Right lung (tissue), 5 donors: Measurements from ENCODE around the gene BEGAIN. TPM values are rescaled to one million over a fixed set of nuclear protein-coding genes. Genes with fewer than 3 reads are reported as not detected.

Experiments used
- DNase-seq, 2 donors: peaks; one replicate each; pipeline ENCODE4 v3.0.0-alpha.2; 2013
- polyA plus RNA-seq, 5 donors: library from polyadenylated mRNA; unstranded; fragments of 120-200 nt; gene quantifications; one replicate each; pipeline versions ENCODE4 v1.2.1 to v1.2.3, GENCODE V29; 2013; ENCODE audit warnings: inconsistent platforms in 1 of 5, low replicate concordance in 1 of 5; ENCODE audit not compliant: insufficient read length in 5 of 5, insufficient read depth in 1 of 5

The BEGAIN gene
- polyA plus RNA-seq, 5 donors, result 1.3 to 2.9 (median 2.1) TPM

DNA sequence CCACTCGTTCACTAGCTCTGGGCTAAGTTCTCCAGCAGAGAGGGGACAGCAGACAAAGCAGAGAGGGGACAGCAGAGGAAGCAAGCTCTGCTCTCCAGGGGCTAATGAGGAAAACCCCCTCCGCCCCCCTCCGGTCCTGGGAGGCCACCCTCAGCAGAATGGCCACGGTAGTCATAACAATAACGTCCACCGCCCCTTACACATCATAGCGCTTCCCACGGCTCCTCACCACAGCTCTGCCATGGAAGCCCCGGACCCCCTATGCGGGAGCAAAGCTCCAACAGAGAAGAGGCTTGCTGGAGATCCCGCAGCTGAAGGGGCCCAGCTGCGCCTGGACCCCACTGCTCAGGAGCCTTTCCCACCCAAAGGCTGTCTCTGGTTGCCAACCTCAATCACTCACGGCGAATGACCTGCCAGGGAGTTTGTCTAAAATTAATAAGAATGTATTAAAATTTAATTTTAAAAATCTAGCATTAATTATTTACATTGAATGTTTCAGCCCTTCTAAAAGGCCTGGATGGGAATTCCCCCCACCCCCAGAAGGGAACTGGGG lies 17.4 kb downstream of the BEGAIN start:
- DNase-seq, result no peak

DNA sequence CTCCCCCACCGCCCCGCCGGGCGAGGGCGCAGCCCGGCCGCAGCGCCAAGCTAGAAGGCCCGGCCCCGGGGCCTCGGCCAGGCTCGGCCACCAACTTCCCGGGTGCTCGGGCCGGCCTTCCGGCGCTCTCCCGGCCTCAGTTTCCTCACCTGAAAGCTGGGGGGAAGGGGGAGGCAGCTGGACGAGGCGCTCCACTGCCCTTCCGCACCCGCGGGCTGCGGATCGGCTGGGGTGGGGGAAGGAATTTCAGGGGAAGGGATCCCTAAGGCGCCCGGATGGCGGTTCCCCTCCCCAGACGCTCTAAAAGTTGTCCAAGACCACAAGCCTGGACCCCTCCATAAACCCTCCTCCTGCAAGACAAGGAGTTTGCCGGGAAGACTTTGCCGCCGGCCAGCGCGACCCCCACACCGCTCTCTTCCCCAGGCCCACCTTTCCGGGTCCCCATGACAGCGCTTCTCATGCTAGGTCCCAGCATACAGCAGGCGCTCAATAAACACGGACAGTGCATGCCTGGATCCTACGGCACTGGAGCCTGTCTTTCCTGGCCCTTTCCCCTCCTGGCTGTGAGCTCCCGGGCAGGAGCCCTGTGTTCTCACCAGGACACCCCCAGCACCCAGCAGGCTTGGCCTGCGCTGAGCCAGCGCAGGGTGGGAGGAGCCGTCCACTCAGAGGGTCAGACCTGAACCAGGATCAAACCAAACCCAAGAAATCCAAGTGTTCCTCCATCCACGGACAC lies 18.1 kb downstream of the BEGAIN start:
- DNase-seq, result no peak

DNA sequence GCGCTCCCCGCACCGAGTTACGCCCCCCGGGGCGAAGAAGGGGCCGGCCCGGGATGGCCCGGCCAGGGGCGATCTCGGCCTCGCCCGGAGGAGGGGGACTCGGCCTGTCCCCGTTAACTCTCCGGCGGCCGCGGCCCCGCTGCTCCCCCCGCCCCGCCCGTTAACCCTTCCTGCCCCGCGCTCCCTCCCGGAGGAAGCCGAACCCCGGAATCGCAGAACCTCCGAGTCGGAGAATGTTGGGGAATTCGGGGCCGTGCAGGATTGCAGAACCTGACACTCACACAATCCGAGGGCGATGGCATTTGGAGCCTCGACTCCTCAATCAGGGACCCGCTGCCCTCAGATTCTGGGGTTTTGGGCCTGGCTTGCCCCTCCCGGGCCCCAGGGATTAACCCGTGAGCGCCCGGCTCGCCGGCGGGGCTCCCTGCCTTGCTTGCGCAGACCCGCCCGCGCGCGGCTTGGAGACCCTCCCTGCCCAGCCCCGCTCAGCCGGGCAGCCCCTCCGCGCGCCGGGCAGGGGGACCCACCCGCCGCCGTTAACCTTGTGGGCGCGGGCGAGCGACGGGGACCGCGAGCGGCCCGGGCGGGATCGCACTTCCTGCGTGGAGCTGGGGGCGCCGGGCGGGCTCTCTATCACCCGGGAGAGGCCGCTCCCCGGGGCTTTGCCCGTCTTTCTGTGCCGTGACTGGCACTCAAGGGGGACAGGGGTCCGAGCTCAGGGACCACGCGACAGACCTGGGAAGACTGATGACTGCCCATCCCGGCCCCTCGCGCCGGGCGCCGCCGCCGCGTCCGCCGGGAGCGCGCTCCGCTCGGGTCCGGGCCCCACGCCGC lies 18.8 kb downstream of the BEGAIN start:
- no peak for DNase-seq

DNA sequence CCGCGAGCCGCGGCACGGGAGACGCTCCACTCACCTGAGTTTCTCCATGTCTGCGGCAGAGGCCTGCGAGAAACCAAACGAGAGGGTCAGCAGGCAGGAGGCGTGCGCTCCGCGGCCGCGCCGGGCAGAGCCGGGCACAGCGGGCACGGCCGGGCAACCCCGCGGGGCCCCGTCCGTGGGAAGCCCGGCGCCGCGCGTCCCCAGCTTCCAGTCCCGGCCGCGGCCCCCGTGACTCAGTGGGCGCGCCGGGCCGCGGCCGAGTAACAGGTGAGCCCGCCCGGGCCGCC lies 19.4 kb downstream of the BEGAIN start:
- DNase-seq, result no peak

DNA sequence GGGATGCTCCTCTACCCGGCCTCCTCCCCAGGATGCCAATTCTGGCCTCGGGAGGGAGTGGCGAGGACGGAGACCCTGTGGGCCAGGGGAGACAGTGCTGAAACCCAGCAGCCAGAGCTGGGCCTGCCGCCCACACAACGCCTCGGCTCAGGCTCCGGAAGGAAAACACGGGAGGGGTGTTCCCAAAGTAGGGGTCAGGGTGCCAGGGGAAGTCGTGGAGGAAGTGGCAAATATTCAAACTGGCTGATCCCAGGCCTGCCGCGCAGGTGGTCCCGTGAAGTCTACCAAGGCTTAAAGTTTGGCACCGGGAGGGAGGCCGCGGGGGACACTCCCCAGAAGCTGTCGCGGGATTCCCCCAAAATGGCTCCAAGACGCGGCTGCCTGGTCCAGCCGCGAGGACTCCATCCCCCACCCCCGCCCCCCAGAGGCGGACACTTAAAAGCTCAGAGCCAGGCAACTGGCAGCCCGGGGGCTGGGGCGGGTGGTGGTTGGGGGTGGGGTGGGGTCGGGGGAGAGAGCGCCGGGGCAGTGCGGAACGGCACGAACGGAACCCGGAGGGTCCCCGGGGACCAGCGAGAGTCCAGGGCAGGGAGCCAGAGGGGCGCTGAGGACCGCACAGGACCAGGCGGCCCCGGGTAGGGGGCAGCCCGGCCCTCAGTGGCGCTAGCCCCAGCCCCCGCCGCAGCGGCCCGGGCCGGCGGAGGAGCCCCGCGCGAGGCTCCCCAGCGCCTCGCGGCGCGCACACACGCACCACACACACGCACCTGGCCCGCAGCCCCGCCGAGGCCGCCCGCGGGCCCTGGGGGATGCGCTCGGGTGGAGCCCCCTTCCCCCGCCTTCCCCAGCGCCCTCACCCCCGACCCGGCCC lies 20.0 kb downstream of the BEGAIN start:
- no peak for DNase-seq

DNA sequence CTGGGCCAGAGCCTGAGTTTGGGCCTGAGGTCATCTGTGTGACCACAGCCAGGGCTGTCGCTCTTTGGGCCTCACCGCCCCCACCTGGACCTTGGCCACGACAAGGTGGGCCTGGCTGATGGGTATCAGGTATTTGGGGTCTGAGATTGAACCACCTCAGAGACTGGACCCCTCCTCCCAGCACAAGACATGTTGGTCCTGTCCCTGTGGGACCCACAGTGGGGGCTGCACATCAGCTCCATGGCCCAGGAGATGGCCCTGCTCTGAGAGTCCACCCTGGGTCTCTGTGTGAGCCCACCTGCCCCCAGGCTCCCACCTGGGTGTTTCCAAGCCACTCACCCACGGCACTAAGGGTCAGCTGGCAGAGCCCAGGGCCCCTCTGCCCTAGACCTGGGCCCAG lies 20.6 kb downstream of the BEGAIN start:
- DNase-seq, result no peak

DNA sequence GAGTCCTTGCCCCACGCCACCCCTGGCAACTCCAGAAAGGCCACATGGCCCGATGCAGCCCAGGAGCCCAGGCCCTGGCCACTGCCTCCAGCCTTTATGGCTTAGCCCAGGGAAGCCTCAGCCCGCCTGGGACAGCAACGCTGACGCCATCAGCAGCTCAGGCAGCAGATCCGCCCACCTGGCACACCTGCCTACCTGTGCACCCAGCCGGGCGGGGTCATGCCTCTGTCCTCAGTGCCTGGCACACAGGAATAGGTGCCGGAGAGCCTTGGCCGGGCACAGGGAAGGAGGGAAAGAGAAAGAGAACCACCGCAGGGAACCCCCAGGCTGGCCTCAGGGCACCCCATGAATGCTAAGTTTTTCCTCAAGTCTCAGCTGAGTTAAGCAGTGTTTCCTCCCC lies 21.1 kb downstream of the BEGAIN start:
- DNase-seq, result no peak

DNA sequence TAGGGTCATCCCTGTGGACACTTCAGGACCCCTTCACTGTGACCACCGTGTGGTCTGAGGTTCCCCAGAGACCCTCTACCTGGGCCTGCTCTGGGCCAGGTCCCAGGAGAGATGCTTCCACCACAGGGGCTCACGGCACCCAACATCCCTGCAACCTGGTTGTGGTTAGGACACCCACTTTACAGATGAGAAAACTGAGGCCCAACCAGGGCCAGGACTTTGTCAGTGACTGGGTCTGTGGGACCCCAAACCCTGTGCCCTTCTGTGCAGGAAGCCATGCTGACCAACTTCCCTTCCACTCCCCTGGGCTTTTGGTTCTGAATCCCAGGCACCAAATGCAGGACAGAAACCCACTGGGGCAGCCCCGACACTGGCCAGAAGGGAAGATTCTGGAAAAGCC lies 21.6 kb downstream of the BEGAIN start:
- no peak for DNase-seq

DNA sequence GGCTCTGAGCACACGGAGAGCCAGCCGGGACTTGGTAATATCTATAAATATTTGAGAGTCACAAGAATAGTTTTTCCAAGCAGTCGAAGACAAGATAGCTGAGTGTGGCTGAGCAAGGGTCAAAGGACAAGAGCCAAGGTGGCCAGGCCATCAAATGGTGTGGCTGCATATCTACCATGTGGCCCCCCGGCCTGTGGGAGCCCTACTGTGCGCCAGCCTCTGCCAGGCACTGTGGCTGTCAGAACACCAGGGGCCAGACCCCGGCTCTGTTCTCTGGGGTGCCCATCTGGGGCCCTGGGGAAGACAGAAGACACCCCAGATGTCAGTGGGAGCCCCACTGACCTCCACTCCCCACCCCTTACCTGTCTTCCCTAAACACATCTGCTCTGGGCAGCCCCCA lies 22.7 kb downstream of the BEGAIN start:
- DNase-seq, result no peak

DNA sequence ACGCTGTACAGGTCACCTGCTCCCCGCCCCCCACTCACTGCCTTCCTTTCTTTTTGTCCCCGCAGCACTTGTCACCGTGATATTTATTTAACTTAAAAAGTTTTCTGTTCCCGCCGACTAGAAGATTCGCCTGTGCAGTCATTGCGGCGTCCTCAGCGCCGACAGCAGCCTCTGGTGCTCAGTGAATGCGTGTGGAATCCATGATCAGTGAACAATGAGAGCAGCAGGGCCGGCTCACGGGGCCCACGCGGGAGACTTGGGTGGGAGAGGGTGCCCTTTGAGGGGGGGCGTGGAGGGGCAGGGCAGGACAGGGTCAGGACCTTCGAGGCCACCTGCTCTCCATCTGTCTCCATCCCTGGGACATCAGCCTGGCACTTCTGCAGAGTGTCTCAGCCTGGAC lies 24.5 kb downstream of the BEGAIN start:
- DNase-seq, result no peak

DNA sequence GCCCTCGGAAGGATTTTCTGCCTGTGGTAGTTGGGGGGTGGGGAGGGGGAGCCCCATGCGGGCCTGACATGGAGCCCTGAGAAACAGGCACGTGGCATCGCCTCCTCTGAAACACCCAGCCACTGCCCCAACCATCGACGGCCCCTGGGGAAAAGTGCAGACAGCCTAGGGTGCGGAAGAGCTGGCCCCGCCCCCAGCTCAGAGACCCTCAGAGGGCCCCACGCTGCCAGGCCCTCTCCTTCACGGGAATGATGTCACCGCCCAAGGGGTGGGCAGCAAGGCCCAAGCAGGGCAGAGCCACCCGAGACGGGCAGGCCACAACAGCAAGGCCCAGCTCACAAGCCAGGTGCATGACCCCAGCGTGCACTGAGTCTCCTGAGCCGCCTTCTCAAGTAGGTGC lies 26.2 kb downstream of the BEGAIN start:
- DNase-seq, result no peak

DNA sequence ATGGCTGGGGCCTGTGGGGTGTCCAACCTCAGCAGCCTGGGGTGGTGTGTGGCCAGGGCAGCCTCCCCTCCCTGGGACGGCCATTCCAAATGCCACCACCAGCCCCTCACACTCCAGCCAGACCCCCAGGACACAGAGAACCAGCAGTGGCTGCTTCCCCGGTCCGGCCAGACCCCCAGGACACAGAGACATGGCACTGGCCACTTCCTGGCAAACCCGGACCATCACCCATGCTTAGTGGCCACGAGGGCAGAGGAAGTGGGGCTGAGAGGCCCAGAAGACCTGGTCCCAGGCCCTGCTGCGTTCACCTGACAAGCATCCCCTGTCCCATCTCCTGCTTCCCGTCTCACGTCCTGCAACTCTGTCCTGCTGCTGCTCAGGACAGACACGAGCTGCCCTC lies 26.7 kb downstream of the BEGAIN start:
- DNase-seq, result no peak

DNA sequence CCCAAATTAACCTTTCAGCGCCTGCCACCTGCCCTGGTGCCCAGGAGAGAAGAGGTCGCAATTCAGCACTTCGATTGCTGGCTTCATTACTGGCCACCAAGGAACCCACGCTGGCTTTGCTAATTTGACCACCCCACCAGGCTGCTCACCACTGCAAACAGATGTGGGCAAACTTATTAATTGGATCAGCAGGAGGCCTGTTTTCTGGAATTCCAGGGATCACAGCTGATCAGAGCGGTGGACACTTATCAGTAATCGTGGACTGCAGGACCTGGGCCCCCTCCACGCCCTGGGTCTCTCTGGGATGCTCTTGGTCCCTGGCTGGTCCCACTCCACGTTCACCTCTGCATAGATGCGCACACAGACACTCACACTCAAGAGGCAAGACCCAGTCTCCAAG lies 27.8 kb downstream of the BEGAIN start:
- no peak for DNase-seq

DNA sequence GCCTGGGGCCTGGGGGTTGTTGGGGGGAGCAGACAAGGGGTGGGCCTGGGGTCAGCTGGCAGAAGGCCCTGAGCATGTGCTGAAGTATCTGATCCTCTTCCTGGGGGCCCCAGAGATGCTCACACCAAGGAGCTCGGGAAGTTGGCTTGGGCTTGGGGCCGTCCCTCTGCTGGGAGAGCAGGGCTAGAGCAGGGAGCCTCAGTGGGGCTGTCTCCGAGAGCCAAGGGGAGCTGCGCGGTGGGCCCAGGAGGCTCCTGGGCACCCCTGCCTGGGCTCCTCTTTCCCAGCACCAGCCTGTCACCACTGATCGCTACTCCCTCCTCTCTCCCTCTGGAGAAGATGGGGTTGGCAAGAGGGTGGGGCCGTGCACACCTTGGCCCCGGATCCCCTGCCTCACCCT lies 28.3 kb downstream of the BEGAIN start:
- DNase-seq, result no peak

DNA sequence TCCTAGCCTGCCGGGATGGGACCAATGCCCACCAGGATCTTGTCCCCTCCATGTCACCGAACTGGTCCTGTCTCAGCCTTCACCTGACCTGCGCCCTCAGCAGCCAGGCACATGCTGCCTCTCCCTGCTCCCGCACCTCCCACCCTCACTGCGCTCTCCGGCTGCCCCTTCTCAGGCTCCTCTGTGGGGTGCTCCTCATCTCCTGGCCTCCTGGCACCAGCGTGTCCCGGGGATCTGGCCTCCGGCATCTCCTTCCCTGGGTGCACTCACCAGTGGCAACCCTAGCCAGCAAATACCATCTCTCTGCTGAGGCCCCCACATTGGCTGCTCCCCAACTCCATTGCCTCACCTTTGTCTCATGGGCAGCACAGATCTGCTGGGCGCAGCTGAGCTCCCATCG lies 29.0 kb downstream of the BEGAIN start:
- DNase-seq, result no peak

DNA sequence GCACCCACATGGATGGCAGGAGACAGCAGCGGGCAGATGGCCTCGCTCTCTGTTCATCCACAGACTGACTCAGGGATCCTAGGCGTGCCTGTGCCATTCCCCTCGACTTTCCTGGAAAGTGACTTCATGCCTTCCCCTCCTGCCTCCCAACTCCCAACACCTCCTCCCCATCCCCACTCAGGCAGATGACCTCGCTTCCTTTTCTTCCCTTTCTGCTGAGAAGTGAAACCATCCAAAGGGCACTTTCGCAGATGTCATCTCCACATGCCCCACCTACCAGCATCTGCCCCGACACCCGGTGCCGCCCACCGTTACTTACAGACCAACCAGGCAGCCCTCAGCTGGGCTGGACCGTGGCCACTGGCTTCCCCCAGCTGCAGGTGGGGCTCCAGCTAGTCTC lies 29.6 kb downstream of the BEGAIN start:
- no peak for DNase-seq

DNA sequence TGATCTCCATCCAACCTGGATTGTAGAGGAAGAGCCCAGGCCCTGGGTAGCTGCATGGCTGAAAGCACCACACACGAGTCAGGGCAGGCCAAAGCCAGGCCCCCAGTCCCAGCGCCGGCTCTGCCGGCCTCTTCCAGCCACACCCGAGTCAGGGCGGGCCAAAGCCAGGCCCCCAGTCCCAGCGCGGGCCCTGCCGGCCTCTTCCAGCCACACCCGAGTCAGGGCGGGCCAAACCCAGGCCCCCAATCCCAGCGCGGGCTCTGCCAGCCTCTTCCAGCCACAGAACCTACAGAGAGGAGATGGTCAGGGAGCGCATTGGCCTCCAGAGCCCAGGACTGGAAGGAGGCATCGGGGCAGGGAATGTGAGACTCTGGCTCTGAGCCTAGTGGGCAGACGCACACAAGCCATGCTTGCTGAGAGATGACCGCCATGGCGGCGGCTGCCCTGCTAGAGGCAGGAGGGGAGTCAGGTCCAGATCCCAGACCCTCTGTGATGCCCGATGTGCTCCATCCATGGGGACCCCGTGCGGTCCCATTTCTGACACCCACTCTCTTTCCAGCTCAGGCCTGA lies 30.2 kb downstream of the BEGAIN start:
- DNase-seq, result no peak

DNA sequence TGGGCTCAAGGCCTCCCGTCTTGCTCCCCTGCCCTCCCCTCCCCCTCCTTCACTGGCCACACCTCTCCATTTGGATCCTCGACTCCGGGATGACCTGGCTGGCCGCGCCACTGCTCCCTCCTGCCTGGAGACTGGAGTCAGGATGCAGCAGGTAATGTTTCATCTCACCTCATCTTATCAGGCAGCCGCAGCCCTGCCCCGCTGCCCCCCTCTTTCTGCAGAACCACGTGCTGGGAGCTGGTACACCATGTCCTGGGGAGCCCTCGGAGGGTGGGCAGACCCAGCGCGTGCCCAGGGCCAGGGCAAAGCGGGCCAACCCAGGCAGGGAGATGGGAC lies 31.1 kb downstream of the BEGAIN start:
- no peak for DNase-seq

DNA sequence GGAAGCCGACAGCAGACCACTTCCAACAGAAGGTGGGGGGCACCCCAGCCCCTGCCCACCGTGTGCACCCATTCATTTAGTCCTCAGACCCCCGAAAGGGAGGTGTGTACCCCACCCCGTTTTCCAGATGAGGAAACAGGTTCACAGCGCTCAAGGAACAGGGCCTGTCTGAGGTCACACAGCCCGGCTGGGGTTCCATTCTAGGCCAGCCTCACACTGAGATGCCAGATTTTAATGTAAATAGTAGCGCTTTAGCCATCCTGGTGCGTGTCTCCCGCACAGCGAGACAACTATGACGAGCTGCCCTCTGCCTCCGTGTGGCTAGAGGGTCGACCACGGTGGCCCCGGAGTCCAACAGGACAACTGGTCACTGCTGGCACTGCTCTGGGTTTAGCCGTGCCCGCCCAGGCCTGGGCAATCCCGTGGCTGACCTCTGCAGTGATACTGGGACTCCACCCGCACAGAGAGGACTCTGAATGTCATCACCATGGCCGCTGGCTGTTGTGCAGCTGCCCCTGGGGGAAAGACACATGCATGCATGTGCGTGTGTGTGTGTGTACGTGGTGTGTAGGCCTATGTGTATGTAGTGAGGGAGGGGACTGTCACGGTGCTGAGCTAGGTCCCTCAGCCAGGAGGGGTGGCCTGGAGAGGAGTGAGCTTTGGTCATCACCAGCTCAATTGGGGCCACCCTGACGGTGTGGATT lies 31.6 kb downstream of the BEGAIN start:
- no peak for DNase-seq

DNA sequence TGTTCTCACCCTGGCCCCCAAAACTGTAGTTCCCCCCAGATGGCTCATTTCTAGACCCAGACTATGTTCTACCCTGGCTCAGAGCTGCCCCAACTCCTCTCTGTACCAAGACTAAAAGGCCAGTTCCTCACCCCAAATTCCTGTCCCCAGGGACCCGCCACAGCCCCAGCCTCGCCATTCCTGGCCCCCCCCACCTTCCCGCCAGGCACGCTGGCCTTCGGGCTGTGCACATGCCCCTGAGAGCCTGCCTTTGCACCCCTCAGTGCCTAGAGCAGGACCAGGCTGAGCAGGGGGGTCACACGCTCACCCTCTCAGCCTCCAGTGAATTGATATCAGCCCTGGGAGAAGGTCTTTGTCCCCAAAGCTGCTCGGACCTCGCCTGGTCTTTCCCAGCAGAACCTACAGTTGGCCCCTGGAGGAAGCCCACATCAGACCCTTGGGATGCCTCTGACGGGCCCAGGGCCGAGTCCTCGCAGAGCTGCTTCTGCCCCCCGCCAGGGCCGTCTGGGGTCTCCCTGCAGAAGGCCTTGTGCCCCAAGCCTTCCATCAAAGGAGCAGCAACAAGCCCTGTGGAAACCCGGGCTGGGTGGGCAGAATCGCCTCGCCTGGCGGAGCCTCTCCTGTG lies 32.4 kb downstream of the BEGAIN start:
- no peak for DNase-seq

DNA sequence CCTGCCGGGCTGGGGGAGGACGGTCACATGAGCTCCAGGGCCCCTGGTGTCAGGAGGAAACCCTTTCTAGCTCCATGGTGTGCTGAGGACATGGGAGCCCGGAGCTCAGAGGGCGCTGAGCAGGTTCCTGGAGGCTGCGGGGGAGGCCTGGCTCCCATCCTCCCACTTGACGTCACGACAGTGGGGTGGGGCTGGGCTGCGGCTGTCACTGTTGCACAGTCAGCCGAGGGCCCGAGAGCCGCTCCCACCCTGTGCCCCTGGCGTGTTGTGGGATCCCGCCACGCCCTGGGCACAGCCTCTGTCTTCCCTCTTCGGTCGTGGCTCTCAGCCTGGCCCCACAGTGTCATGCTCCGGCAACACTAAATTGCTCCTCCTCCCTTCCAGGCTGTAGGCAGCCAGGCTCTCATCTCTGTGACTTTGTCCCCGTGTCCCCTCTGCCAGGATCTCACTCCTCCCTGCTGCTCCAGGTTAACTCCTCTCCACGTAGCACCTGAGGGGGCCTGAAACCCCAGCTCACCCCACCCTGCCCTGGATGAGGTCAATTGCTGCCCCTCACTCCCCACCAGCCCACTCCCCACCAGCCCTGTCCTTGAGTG lies 33.0 kb downstream of the BEGAIN start:
- DNase-seq, result no peak
